Central memory CD8-positive, alpha-beta T cell (primary cell): ENCODE data around the gene FCN1.
"Not testable (repeated sequence)": the region's sequence is repeated elsewhere in the genome, so short reads cannot be mapped to it uniquely, and the experiment has no call there.

Source experiments
- ATAC-seq: fragments of 150-1000 bp; cut with Tn5 transposase; replicated peaks from 2 replicates; pipeline ENCODE4 v1.10.0; 2022; ENCODE audit warnings: mild to moderate bottlenecking, moderate FRiP score, moderate number of reproducible peaks; ENCODE audit not compliant: poor library complexity, severe bottlenecking; ENCODE audit errors: extremely low read depth
- DNase-seq, 2 donors: peaks; one replicate each; pipeline ENCODE4 v3.0.0; 2021; ENCODE audit warnings: low spot score in 2 of 2
- H3K27ac Mint-ChIP-seq: one replicate; pipeline ENCODE4 v1.8.0; 2022; ENCODE audit warnings: low read depth, mild to moderate bottlenecking, moderate library complexity, mixed read lengths
- H3K27me3 Mint-ChIP-seq: one replicate; pipeline ENCODE4 v1.8.0; 2022; ENCODE audit warnings: mixed read lengths
- H3K36me3 Mint-ChIP-seq: one replicate; pipeline ENCODE4 v1.8.0; 2022; ENCODE audit warnings: mild to moderate bottlenecking, moderate library complexity, mixed read lengths; ENCODE audit not compliant: insufficient read depth
- H3K4me1 Mint-ChIP-seq: one replicate; pipeline ENCODE4 v1.8.0; 2022; ENCODE audit warnings: mixed read lengths
- H3K4me3 Mint-ChIP-seq: one replicate; pipeline ENCODE4 v1.8.0; 2022; ENCODE audit warnings: mild to moderate bottlenecking, moderate library complexity, mixed read lengths
- H3K9me3 Mint-ChIP-seq: one replicate; pipeline ENCODE4 v1.8.0; 2022; ENCODE audit warnings: mixed read lengths

Gene FCN1

GRCh38 chr9:134959971-134960310 is 42.2 kb upstream of the FCN1 start:
- peaks cover 18% of the 10 kb centered on the region for H3K27me3 Mint-ChIP-seq
- no peak for DNase-seq
- H3K4me1 Mint-ChIP-seq = no peaks in the 10 kb centered on the region
- no peak overlapping the region for H3K4me3 Mint-ChIP-seq
- no peaks in the 10 kb centered on the region for H3K9me3 Mint-ChIP-seq
- no peak for ATAC-seq
- H3K27ac Mint-ChIP-seq = no peak overlapping the region
- H3K36me3 Mint-ChIP-seq = no peaks in the 10 kb centered on the region

GRCh38 chr9:134959126-134959970 is 41.6 kb upstream of the FCN1 start:
- Mint-ChIP-seq H3K4me3 (no peak overlapping the region), H3K27me3 (peaks cover 16% of the 10 kb centered on the region), H3K36me3 (no peaks in the 10 kb centered on the region), H3K27ac (no peak overlapping the region), H3K9me3 (no peaks in the 10 kb centered on the region), H3K4me1 (no peaks in the 10 kb centered on the region)
- DNase-seq = no peak
- no peak for ATAC-seq

- ATAC-seq = no peak
- H3K4me3 Mint-ChIP-seq = no peak overlapping the region
Observed at GRCh38 chr9:134957945-134958227, 40.2 kb upstream of the FCN1 start.

DNA sequence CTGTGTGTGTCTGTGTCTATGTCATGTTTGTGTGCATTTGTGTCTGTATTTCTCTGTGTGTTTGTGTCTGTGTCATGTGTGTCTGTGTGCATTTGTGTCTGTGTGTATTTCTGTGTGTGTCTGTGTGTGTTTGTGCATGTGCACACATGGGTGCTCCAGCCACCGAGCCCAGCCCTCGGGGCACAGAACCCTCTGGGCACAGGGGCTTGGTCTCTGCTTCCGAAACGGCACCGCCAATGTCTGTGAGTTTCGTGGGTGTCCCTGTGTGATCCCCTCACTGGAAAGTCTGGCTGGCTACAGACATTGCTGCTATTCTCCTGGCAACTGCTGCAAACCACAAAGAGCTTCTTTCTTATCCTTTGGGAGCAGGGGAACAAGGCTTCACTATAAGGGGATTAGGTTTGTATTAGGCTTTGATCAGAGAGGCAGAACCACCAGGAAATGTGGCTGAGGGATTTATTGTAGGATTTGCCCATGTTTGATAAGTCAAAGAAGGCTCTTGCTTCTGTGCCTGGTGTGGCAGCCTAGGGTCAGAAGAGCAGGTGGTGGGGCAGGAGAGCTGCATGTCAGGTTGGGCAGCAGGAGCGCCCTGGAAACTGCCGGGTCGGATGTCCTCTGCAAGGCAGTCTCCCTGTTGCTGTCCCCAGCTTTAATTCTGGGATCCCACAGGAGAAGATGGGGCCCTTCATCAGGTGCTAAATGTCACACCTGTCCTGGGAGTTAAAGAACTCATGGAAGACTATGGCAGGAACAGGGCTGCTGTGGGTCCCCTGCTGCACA is 39.6 kb upstream of the FCN1 start:
- Mint-ChIP-seq H3K27me3 (peaks cover 1% of the 10 kb centered on the region), H3K36me3 (no peaks in the 10 kb centered on the region), H3K9me3 (no peaks in the 10 kb centered on the region), H3K4me3 (no peak overlapping the region), H3K27ac (no peak overlapping the region), H3K4me1 (no peaks in the 10 kb centered on the region)
- no peak for ATAC-seq
- DNase-seq = no peak

More at GRCh38 chr9:134957945-134958227, 40.2 kb upstream of the FCN1 start:
- Mint-ChIP-seq H3K36me3 (no peaks in the 10 kb centered on the region), H3K27ac (no peak overlapping the region), H3K27me3 (peaks cover 7% of the 10 kb centered on the region), H3K9me3 (no peaks in the 10 kb centered on the region), H3K4me1 (no peaks in the 10 kb centered on the region)
- no peak for DNase-seq

GRCh38 chr9:134956387-134956786 is 38.7 kb upstream of the FCN1 start:
- H3K27ac Mint-ChIP-seq, H3K36me3 Mint-ChIP-seq, H3K4me3 Mint-ChIP-seq, H3K9me3 Mint-ChIP-seq, H3K4me1 Mint-ChIP-seq, DNase-seq, H3K27me3 Mint-ChIP-seq, ATAC-seq: not testable (repeated sequence)

GRCh38 chr9:134955801-134956200 is 38.1 kb upstream of the FCN1 start:
- DNase-seq (no peak), ATAC-seq (no peak)
- no peaks in the 10 kb centered on the region for H3K36me3 Mint-ChIP-seq
- H3K27ac Mint-ChIP-seq = no peak overlapping the region
- no peak overlapping the region for H3K4me3 Mint-ChIP-seq
- no peaks in the 10 kb centered on the region for H3K27me3 Mint-ChIP-seq
- no peaks in the 10 kb centered on the region for H3K9me3 Mint-ChIP-seq
- H3K4me1 Mint-ChIP-seq = no peaks in the 10 kb centered on the region

- H3K36me3 Mint-ChIP-seq = no peaks in the 10 kb centered on the region
- ATAC-seq = no peak
- no peak overlapping the region for H3K27ac Mint-ChIP-seq
- no peaks in the 10 kb centered on the region for H3K27me3 Mint-ChIP-seq
- no peak for DNase-seq
- H3K9me3 Mint-ChIP-seq = no peaks in the 10 kb centered on the region
- no peaks in the 10 kb centered on the region for H3K4me1 Mint-ChIP-seq
- no peak overlapping the region for H3K4me3 Mint-ChIP-seq
Observed at GRCh38 chr9:134955156-134955555, 37.4 kb upstream of the FCN1 start.

DNA sequence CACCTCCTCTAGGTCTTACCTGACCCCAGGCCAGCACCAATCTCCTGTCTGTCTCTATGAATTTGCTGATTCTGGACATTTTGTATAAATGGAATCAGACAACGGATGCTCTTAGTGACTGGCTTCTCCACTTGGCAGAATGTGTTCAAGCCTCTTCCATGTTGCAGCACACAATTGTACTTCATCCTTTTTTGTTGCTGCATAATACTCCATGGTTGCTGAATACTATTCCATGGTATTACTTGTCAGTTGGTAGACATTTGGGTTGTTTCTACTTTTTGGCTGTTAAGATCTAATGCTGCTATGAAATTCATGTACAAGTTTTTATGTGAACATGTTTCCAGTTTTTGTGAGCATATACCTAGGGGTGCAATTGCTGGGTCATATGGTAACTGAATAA is 34.3 kb upstream of the FCN1 start:
- Mint-ChIP-seq H3K27ac (no peak overlapping the region), H3K36me3 (no peaks in the 10 kb centered on the region), H3K9me3 (no peaks in the 10 kb centered on the region), H3K4me3 (no peak overlapping the region), H3K4me1 (no peaks in the 10 kb centered on the region), H3K27me3 (no peaks in the 10 kb centered on the region)
- no peak for DNase-seq
- ATAC-seq = no peak

DNA sequence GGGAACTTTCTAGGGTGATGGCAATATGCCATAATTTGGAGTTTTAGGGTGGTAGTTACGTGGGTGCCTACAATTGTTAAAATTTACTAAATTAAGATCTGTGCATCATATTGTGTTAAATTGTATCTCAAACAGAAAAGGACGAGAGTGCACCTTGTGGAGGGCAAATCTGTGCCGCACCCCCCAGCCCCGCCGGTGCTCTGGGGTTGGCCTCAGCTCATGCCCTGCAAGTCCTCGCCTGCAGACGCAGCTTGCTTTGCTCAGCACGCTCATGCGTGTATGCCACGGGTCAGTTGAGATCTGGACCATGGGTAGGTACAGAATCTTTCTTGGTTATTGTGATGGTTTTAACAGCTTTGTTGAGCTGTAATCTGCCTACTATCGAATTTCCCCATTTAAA is 33.7 kb upstream of the FCN1 start:
- Mint-ChIP-seq H3K4me1 (no peaks in the 10 kb centered on the region), H3K27ac (no peak overlapping the region), H3K9me3 (no peaks in the 10 kb centered on the region), H3K27me3 (no peaks in the 10 kb centered on the region), H3K4me3 (no peak overlapping the region), H3K36me3 (no peaks in the 10 kb centered on the region)
- ATAC-seq (no peak), DNase-seq (no peak)

- H3K4me3 Mint-ChIP-seq = no peak overlapping the region
- no peaks in the 10 kb centered on the region for H3K9me3 Mint-ChIP-seq
- DNase-seq (no peak), ATAC-seq (no peak)
- no peaks in the 10 kb centered on the region for H3K4me1 Mint-ChIP-seq
- H3K27ac Mint-ChIP-seq = no peak overlapping the region
- H3K36me3 Mint-ChIP-seq = no peaks in the 10 kb centered on the region
- H3K27me3 Mint-ChIP-seq = no peaks in the 10 kb centered on the region
Observed at GRCh38 chr9:134950386-134951210, 32.9 kb upstream of the FCN1 start.

- ATAC-seq (no peak), DNase-seq (no peak)
- Mint-ChIP-seq H3K36me3 (no peaks in the 10 kb centered on the region), H3K27me3 (no peaks in the 10 kb centered on the region), H3K9me3 (no peaks in the 10 kb centered on the region), H3K27ac (no peak overlapping the region), H3K4me1 (no peaks in the 10 kb centered on the region), H3K4me3 (no peak overlapping the region)
Observed at GRCh38 chr9:134949681-134950385, 32.1 kb upstream of the FCN1 start.

GRCh38 chr9:134948149-134948548 is 30.4 kb upstream of the FCN1 start:
- no peak for ATAC-seq
- DNase-seq = no peak
- H3K9me3 Mint-ChIP-seq = no peaks in the 10 kb centered on the region
- H3K4me3 Mint-ChIP-seq = no peak overlapping the region
- H3K27me3 Mint-ChIP-seq = no peaks in the 10 kb centered on the region
- H3K36me3 Mint-ChIP-seq = no peaks in the 10 kb centered on the region
- no peaks in the 10 kb centered on the region for H3K4me1 Mint-ChIP-seq
- no peak overlapping the region for H3K27ac Mint-ChIP-seq
